Measurements from ENCODE around the gene HLCS. TPM values are rescaled to one million over a fixed set of nuclear protein-coding genes. Genes with fewer than 3 reads are reported as not detected.

HLCS gene
- polyA plus RNA-seq, 1 of the 3 experiments (the other 2 are of a cell fraction): 13.0 TPM

- no peaks in the 10 kb centered on the region; the same call in 1 of the 2 replicates for H4K20me1 ChIP-seq (ENCODE audit: insufficient read depth)
- H3K9me2 ChIP-seq: no peaks in the 10 kb centered on the region
- no peak for DNase-seq
- H3K27ac ChIP-seq (ENCODE audit: low read depth in 2 of 2, low read length in 1 of 2): no peak overlapping the region
- H3K27me3 ChIP-seq (ENCODE audit: insufficient read depth): no peaks in the 10 kb centered on the region
- no peaks in the 10 kb centered on the region for H3K9me3 ChIP-seq
- no peak overlapping the region for H3K4me2 ChIP-seq
- no peaks in the 10 kb centered on the region for H3K36me3 ChIP-seq (replicated peaks in 1 of 2; ENCODE audit: control insufficient read depth in 1 of 2, insufficient read depth in 2 of 2, low read length in 1 of 2)
- TF ChIP-seq RXRA (IDR thresholded peaks at IDR 0.05; ENCODE audit: borderline replicate concordance, low read depth) (no peak), RCOR1 (IDR thresholded peaks at IDR 0.05; ENCODE audit: low read length) (no peak), CTCF (IDR thresholded peaks at IDR 0.05) (no peak), ZBTB33 (IDR thresholded peaks at IDR 0.05; ENCODE audit: borderline replicate concordance, low read depth) (no peak), EZH2phosphoT487 (IDR thresholded peaks at IDR 0.05; ENCODE audit: borderline replicate concordance, low read depth) (no peak), REST (IDR thresholded peaks at IDR 0.05; ENCODE audit: low read depth, low read length) (no peak), PBX3 (IDR thresholded peaks at IDR 0.05) (no peak), MEF2A (IDR thresholded peaks at IDR 0.05; ENCODE audit: borderline replicate concordance, low read depth) (no peak), SIN3A (IDR thresholded peaks at IDR 0.05; ENCODE audit: borderline replicate concordance, low read depth, low read length) (no peak), ELF1 (IDR thresholded peaks at IDR 0.05) (no peak), FOXM1 (IDR thresholded peaks at IDR 0.05; ENCODE audit: low read depth) (no peak), FOXJ3 (CRISPR knock-in tag; IDR thresholded peaks at IDR 0.05) (no peak), POLR2AphosphoS5 (IDR thresholded peaks at IDR 0.05; ENCODE audit: low read depth, low read length) (no peak)
- H3F3A ChIP-seq (replicated peaks; ENCODE audit: insufficient read depth): no peaks in the 10 kb centered on the region
- 91% methylated on average over 3 of the region's 4 CpGs for WGBS (ENCODE audit: low lambda C conversion rate)
- no peak overlapping the region for H2AFZ ChIP-seq (ENCODE audit: low read depth)
- no peak overlapping the region for H3K4me3 ChIP-seq (ENCODE audit: low read depth in 2 of 2, low read length in 1 of 2)
- CTCF ChIA-PET: no interaction called here
- H3K4me1 ChIP-seq (ENCODE audit: control insufficient read depth in 1 of 2, insufficient read depth in 2 of 2, low read depth in 1 of 2, low read length in 1 of 2): peaks cover 0 to 4% of the 10 kb centered on the region in 2 experiments; a peak in 1 of 4 replicates
- POLR2A ChIA-PET: no interaction called here
- no peaks in the 10 kb centered on the region for H3K79me2 ChIP-seq (ENCODE audit: insufficient read depth)
- H3K9ac ChIP-seq: no peak overlapping the region
Observed at GRCh38 chr21:36834192-36834591, 132.3 kb downstream of the HLCS start.
